DND-41 (cell line): ENCODE results near the gene TMC7.

Experiments used
- EZH2 ChIP-seq: IDR thresholded peaks from 3 replicates; pipeline ENCODE4 v1.6.1; 2012; ENCODE audit warnings: borderline replicate concordance, low read depth, mild to moderate bottlenecking, moderate library complexity, low read length, inconsistent platforms; ENCODE audit not compliant: severe bottlenecking
- TF ChIP-seq, protein P1 (sequence below): IDR thresholded peaks from 2 replicates; pipeline ENCODE4 v1.5.1; 2012; ENCODE audit warnings: borderline replicate concordance, low read length, moderate library complexity, mild to moderate bottlenecking; ENCODE audit not compliant: poor library complexity, severe bottlenecking; ENCODE audit errors: extremely low read depth

DNA sequence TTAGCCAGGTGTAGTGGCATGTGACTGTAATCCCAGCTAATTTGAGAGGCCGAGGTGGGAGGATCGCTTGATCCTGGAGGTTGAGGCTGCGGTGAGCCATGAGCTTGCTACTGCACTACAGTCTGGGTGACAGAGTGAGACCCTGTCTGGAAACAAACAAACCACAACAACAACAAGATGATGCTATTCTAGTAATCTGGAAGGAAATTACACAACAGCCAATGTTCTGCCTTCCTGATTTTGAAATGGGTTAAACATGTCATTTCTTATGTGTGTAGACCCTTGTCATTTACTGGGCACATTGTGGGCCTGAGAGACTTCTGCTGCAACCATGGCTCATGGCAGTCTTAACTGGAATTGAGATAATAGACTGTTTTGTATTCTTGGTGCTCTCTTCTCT lies 89.6 kb downstream of the TMC7 start:
- TF ChIP-seq, protein P1, sequence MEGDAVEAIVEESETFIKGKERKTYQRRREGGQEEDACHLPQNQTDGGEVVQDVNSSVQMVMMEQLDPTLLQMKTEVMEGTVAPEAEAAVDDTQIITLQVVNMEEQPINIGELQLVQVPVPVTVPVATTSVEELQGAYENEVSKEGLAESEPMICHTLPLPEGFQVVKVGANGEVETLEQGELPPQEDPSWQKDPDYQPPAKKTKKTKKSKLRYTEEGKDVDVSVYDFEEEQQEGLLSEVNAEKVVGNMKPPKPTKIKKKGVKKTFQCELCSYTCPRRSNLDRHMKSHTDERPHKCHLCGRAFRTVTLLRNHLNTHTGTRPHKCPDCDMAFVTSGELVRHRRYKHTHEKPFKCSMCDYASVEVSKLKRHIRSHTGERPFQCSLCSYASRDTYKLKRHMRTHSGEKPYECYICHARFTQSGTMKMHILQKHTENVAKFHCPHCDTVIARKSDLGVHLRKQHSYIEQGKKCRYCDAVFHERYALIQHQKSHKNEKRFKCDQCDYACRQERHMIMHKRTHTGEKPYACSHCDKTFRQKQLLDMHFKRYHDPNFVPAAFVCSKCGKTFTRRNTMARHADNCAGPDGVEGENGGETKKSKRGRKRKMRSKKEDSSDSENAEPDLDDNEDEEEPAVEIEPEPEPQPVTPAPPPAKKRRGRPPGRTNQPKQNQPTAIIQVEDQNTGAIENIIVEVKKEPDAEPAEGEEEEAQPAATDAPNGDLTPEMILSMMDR = no peak
- TF ChIP-seq EZH2 = no peak
